Activated CD4-positive, alpha-beta T cell treated with anti-CD3 and anti-CD28 coated beads, Interleukin-2, amount 10 ng/mL, durations not matched to agents 24 days and 14 days (primary cell): ENCODE results near the gene CALHM3. TPM values are rescaled to one million over a fixed set of nuclear protein-coding genes. Genes with fewer than 3 reads are reported as not detected.

Experiments
- DNase-seq: peaks from one replicate; pipeline ENCODE4 v3.0.0; 2022
- H3K27ac Mint-ChIP-seq: one replicate; pipeline ENCODE4 v1.8.0; 2022; ENCODE audit warnings: mild to moderate bottlenecking, mixed read lengths
- H3K27me3 Mint-ChIP-seq: one replicate; pipeline ENCODE4 v1.8.0; 2022; ENCODE audit warnings: mixed read lengths
- H3K36me3 Mint-ChIP-seq: one replicate; pipeline ENCODE4 v1.8.0; 2022; ENCODE audit warnings: low read depth, mild to moderate bottlenecking, mixed read lengths
- H3K4me1 Mint-ChIP-seq: one replicate; pipeline ENCODE4 v1.8.0; 2021; ENCODE audit warnings: mixed read lengths
- H3K4me3 Mint-ChIP-seq: one replicate; pipeline ENCODE4 v1.8.0; 2022; ENCODE audit warnings: mild to moderate bottlenecking, moderate library complexity, mixed read lengths
- H3K9me3 Mint-ChIP-seq: one replicate; pipeline ENCODE4 v1.8.0; 2021; ENCODE audit warnings: mixed read lengths
- intact Hi-C: fragments of 100-400 bp; cut with micrococcal nuclease; formaldehyde crosslinking; loops from one replicate; pipeline ENCODE4 v1.15.1; 2023
- total RNA-seq: library from RNA; stranded (reverse); gene quantifications from 2 replicates; pipeline ENCODE4 v1.2.3, GENCODE V29; 2022

The CALHM3 gene
- total RNA-seq, 1 donor from 2014 or later, result not detected

GRCh38 chr10:103474077-103474476, 5.0 kb downstream of the CALHM3 start:
- Mint-ChIP-seq H3K36me3 (no peaks in the 10 kb centered on the region), H3K4me3 (no peak overlapping the region), H3K27me3 (no peaks in the 10 kb centered on the region), H3K27ac (no peak overlapping the region), H3K4me1 (peaks cover 42% of the 10 kb centered on the region), H3K9me3 (no peaks in the 10 kb centered on the region)
- DNase-seq, result no peak
- intact Hi-C loops, result loop anchor here (5.0 kb wide), 1 partner anchor 42 kb away; no protein-coding TSS in a partner anchor

- no peak for DNase-seq
- no peak overlapping the region for H3K4me3 Mint-ChIP-seq
- H3K36me3 Mint-ChIP-seq, result no peaks in the 10 kb centered on the region
- no peaks in the 10 kb centered on the region for H3K27me3 Mint-ChIP-seq
- peaks cover 42% of the 10 kb centered on the region for H3K4me1 Mint-ChIP-seq
- H3K9me3 Mint-ChIP-seq, result no peaks in the 10 kb centered on the region
- H3K27ac Mint-ChIP-seq, result peak overlapping the region; percentile 21
- intact Hi-C loops, result loop anchor here (5.0 kb wide), 1 partner anchor 41 kb away; no protein-coding TSS in a partner anchor
Measured at GRCh38 chr10:103473261-103473671, 5.8 kb downstream of the CALHM3 start.

GRCh38 chr10:103472005-103472404, 7.0 kb downstream of the CALHM3 start:
- intact Hi-C loops, result loop anchor here (5.0 kb wide), 1 partner anchor 40 kb away; no protein-coding TSS in a partner anchor
- Mint-ChIP-seq H3K4me1 (peaks cover 47% of the 10 kb centered on the region), H3K27ac (peak overlapping the region; percentile 89), H3K36me3 (no peaks in the 10 kb centered on the region), H3K27me3 (no peaks in the 10 kb centered on the region), H3K9me3 (no peaks in the 10 kb centered on the region), H3K4me3 (peak overlapping the region; percentile 59)
- no peak for DNase-seq

DNA sequence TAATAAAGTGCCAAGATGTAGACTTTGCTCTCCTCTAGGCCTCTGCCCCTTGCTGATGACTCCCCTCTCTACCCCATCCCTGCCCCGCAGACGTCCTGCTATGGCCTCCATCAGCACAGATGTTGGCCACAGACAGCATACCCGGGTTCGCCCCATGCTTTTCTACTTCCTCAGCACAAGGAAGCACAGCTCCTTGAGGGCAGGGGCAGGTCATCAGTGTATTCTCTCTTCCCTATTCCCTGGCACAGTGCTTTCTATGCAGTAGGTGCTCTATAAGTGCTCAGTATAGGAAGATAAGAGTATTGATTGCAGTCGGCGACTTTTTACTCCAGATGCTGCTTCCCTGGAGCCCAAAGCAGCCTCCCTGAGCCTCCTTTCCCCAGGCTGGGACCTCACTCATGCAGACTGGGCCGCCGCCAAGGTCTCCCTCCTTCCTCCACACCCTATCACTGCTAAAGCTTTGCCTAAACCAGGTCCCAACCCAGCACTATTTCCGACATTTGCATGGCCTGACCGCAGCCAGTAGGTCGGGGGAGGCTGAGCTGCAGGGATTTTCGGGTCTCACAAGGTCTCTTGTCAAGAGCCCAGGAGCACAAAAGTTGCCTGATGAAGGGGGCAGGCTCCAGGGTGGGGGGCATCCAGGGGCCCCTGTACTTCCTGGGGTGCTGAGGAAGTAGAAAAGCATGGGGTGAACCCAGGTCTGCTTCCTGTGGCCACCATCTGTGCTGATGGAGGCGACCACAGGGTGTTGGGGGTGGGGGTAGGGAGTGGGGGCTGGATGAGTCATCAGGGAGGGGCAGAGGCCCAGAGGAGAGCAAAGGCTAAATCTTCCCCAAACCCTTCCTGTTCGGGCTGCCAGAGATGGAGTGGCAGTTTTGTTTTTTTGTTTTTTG, 8.0 kb downstream of the CALHM3 start:
- H3K4me1 Mint-ChIP-seq, result peaks cover 51% of the 10 kb centered on the region
- H3K9me3 Mint-ChIP-seq, result no peaks in the 10 kb centered on the region
- H3K27me3 Mint-ChIP-seq, result peaks cover 2% of the 10 kb centered on the region
- DNase-seq, result peak; percentile 91
- H3K4me3 Mint-ChIP-seq, result peak overlapping the region; percentile 59
- no peaks in the 10 kb centered on the region for H3K36me3 Mint-ChIP-seq
- peak overlapping the region; percentile 89 for H3K27ac Mint-ChIP-seq
- intact Hi-C loops, result loop anchor here (1.0 to 5.0 kb wide), 2 partner anchors 19 to 39 kb away; partner anchors contain the start of gene CALHM2

DNA sequence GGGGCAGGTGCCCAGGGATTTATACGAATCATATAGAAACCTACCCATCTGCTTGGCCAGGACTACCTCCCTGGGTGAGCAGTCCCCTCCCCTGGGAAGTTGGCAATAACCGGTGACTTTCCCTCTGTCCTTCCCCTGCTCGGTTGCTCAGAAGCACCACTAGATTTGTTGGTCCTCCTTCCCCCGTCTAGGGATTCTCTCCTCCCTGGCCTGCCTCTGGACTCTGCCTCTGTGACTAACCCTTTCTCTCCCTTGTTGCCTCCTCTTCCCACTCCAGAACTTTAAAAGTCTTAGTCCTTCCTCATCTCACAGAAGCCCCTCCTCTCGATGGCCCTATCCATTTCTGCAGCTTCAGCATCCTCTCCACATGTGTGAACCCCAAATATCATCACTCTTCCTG, 9.8 kb downstream of the CALHM3 start:
- DNase-seq, result no peak
- intact Hi-C loops, result no loop called here
- Mint-ChIP-seq H3K27me3 (peaks cover 2% of the 10 kb centered on the region), H3K4me3 (no peak overlapping the region), H3K4me1 (peaks cover 51% of the 10 kb centered on the region), H3K9me3 (no peaks in the 10 kb centered on the region), H3K36me3 (no peaks in the 10 kb centered on the region), H3K27ac (no peak overlapping the region)

- H3K36me3 Mint-ChIP-seq, result no peaks in the 10 kb centered on the region
- no peak overlapping the region for H3K27ac Mint-ChIP-seq
Measured at GRCh38 chr10:103467406-103467805, 11.6 kb downstream of the CALHM3 start.

GRCh38 chr10:103466734-103467133, 12.3 kb downstream of the CALHM3 start:
- Mint-ChIP-seq H3K9me3 (no peaks in the 10 kb centered on the region), H3K27ac (no peak overlapping the region), H3K4me1 (peaks cover 38% of the 10 kb centered on the region), H3K27me3 (peaks cover 10% of the 10 kb centered on the region), H3K4me3 (no peak overlapping the region), H3K36me3 (no peaks in the 10 kb centered on the region)
- DNase-seq, result no peak
- intact Hi-C loops, result no loop called here

More at GRCh38 chr10:103467406-103467805, 11.6 kb downstream of the CALHM3 start:
- Mint-ChIP-seq H3K27me3 (peaks cover 10% of the 10 kb centered on the region), H3K4me3 (no peak overlapping the region), H3K4me1 (peaks cover 45% of the 10 kb centered on the region), H3K9me3 (no peaks in the 10 kb centered on the region)
- intact Hi-C loops, result no loop called here
- DNase-seq, result no peak

DNA sequence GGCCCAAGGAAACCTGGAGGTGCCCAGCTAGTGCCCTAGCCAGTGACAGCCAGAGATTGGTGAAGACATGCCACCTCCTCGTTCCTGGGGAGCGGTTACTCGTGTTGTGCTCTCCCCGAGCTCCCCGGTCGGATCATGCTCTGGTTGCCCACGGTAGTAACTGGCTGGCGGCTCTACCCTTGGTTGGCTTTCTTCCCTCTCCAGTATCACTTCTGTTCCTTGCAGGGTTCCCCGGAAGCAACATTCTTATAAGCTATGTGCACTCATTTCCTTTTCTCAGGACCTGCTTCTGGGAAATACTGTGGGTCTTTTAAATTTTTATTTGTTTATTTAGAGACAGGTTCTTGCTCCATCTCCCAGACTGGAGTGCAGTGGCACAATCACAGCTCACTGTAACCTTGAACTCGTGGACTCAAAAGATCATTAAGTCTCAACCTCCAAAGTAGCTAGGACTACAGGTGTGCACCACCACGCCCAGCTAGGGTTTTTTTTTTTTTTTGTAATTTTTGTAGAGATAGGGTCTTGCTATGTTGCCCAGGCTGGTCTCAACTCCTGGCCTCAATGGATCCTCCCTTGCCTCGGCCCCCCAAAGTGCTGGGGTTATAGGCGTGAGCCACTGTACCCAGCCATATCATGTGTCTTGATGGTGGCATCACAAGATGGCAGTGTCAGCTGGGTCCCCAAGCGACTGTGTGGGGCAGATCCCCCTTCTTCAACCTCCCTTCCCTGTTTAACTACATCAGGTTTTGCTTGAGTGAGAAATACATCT, 13.4 kb downstream of the CALHM3 start:
- H3K27me3 Mint-ChIP-seq, result peaks cover 10% of the 10 kb centered on the region
- H3K36me3 Mint-ChIP-seq, result no peaks in the 10 kb centered on the region
- intact Hi-C loops, result no loop called here

DNA sequence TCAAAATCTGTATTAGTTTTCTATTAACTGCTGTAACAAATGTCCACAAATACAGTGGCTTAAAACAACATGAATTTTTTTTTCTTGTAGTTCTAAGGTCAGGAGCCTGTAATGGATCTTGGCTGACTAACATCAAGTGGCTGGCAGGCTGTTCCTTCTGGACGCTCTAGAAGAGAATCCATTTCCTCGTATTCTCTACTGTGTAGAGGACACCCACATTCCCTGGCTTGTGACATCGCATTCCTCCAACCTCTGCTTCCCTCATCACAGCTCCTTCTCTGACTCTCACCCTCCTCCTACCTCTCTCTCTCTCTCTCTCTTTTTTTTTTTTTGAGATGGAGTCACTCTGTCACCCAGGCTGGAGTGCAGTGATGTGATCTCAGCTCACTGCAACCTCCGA, 15.5 kb downstream of the CALHM3 start:
- Mint-ChIP-seq H3K27me3 (peaks cover 10% of the 10 kb centered on the region), H3K9me3 (no peaks in the 10 kb centered on the region), H3K36me3 (no peaks in the 10 kb centered on the region), H3K4me3 (no peak overlapping the region), H3K27ac (no peak overlapping the region), H3K4me1 (peaks cover 26% of the 10 kb centered on the region)
- intact Hi-C loops, result no loop called here
- no peak for DNase-seq

More for the DNA sequence above, 13.4 kb downstream of the CALHM3 start:
- Mint-ChIP-seq H3K27ac (no peak overlapping the region), H3K9me3 (no peaks in the 10 kb centered on the region), H3K4me1 (peaks cover 30% of the 10 kb centered on the region), H3K4me3 (no peak overlapping the region)
- DNase-seq, result no peak

DNA sequence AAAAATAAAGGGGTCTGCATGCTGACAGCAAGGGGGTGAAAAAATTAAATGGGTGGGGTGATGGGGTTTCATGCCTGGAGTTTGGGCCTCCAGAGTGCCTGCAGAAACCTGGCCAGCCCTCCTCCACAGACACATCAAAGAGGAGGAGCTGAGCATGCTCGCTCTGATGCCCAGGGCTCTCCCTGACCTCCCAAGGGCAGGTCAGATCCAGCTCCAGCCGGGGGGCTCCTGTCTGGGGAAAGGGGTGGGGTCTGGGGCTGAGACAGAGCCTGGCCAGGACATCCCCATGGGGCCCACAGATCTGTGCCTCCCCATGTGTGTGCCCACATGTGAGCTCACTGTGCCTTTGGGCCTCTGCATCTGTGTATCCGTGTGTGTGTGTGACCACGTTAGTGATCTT, 19.4 kb downstream of the CALHM3 start:
- H3K27me3 Mint-ChIP-seq, result peaks cover 8% of the 10 kb centered on the region
- intact Hi-C loops, result no loop called here
- no peaks in the 10 kb centered on the region for H3K9me3 Mint-ChIP-seq
- DNase-seq, result no peak
- H3K4me3 Mint-ChIP-seq, result no peak overlapping the region
- no peaks in the 10 kb centered on the region for H3K36me3 Mint-ChIP-seq
- no peak overlapping the region for H3K27ac Mint-ChIP-seq
- peaks cover 18% of the 10 kb centered on the region for H3K4me1 Mint-ChIP-seq

DNA sequence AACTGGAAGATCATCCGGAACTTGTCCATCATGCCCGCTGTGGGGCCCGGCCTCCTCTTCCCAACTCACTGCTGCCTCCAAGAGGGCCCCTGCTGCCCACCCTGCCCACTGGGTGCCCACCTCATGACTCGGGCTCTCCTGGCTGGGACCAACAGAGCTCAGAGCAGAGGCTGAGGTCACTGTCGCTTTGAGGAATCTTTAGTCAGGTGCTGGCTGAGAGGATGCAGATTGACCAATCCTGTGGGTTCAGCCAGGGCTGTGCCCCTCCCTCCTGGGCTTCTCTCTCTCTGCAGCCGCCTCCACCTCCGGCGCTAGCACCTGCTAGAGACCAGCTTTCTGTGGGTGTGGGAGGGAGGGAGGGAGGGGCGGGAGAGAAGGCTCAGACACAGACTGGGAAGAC, 20.3 kb downstream of the CALHM3 start, which contains the start of gene CALHM1:
CALHM1 (minus strand) TSS at position 181 of the 400 bp plus-strand sequence; CDS start at position 32, 149 bp downstream.
- Mint-ChIP-seq H3K27me3 (peaks cover 8% of the 10 kb centered on the region), H3K4me1 (peaks cover 23% of the 10 kb centered on the region), H3K27ac (no peak within 1 kb of the TSS), H3K9me3 (no peaks in the 10 kb centered on the region), H3K36me3 (no peaks in the 10 kb centered on the region), H3K4me3 (peak within 1 kb of the TSS; percentile 28)
- intact Hi-C loops, result no loop called here
- peak; percentile 66 for DNase-seq

DNA sequence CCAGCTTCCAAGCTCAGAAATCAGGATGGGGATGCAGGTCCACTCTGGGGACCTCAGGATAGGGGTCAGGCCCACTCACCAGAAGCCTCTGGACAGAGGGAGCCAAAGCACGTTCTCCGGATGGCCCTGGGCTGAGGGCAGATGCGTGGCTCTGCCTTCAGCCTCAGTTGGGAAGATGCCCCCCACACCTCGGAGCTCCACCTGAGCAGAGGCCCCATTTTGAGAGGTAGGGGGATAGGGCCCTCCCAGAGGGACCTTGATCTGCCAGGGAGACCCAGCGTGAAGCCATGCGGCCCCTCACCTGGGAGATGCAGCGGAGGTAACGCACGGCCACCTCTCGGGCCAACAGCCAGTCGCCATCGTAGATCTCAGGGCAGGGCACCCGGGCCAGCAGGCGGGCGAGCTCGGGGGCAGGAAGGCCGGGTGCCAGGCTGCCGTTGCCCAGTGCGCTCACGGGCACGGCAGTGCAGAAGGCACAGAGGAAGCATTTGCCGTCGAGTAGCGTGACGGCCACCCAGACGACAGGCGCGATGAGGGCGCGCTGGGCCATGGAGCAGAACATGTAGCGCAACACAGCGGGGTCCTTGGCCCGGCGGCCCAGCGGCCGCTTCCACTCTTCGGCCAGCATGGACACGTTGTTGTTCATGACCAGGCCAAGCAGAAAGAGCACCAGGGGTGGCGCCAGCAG, 21.0 kb downstream of the CALHM3 start:
- DNase-seq, result no peak
- Mint-ChIP-seq H3K27me3 (peaks cover 2% of the 10 kb centered on the region), H3K27ac (no peak overlapping the region), H3K36me3 (no peaks in the 10 kb centered on the region), H3K9me3 (no peaks in the 10 kb centered on the region), H3K4me3 (no peak overlapping the region), H3K4me1 (peaks cover 29% of the 10 kb centered on the region)
- intact Hi-C loops, result no loop called here

DNA sequence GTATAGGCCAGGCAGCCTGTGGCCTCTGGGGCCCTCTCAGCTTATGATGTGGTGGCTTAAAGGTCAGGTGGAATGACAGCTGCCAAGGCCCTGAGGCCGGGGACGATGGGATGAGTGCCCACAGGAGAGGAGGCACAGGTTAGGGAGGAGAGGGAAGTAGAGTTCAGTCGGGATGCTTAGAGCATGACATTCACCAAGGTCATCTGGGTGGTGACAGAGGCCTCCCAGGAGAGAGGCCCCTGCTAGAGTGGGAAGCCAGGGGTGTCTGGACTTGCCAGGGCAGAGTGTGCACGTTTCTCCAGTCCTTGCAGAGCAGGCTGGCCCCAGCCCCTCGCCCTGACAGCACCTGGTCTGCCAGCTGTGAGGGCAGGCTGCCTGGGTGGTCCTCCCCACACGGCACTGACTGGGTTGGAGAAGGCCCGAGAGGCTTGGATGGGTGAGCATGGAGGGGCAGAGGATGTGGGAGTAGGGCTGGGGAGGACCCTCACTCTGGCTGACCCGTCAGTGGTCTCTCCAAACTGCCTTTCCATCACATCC, 21.8 kb downstream of the CALHM3 start:
- Mint-ChIP-seq H3K4me1 (peaks cover 33% of the 10 kb centered on the region), H3K36me3 (no peaks in the 10 kb centered on the region), H3K4me3 (no peak overlapping the region), H3K9me3 (no peaks in the 10 kb centered on the region), H3K27me3 (no peaks in the 10 kb centered on the region), H3K27ac (no peak overlapping the region)
- DNase-seq, result no peak
- intact Hi-C loops, result no loop called here
